GM12874 (cell line): Measurements from ENCODE around the gene RRAS2.

Source experiments
- TF ChIP-seq, protein P1 (sequence below): IDR thresholded peaks from 2 replicates; pipeline ENCODE4 v1.5.1; 2011; ENCODE audit warnings: low read depth, mild to moderate bottlenecking, control low read depth, low read length, moderate library complexity; ENCODE audit not compliant: insufficient read depth

The RRAS2 gene

DNA sequence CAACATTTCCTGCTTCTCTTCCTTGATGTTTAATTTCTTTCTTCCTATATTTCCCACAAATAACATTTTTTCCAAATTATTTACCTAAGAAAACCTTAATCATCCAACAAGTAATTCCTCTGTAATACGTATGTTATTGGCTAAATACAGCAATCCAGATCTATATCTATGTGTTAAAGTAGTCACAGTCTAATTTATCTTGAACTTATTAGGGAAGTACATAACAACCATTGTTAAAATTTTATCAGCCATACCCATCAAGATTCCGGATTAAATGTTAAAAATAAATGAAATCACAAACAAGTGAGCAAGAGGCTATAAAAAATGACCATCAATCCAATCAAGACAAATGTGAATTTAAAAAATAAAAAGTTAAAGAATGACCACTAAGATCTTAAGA lies 36.5 kb downstream of the RRAS2 start:
- TF ChIP-seq, protein P1, sequence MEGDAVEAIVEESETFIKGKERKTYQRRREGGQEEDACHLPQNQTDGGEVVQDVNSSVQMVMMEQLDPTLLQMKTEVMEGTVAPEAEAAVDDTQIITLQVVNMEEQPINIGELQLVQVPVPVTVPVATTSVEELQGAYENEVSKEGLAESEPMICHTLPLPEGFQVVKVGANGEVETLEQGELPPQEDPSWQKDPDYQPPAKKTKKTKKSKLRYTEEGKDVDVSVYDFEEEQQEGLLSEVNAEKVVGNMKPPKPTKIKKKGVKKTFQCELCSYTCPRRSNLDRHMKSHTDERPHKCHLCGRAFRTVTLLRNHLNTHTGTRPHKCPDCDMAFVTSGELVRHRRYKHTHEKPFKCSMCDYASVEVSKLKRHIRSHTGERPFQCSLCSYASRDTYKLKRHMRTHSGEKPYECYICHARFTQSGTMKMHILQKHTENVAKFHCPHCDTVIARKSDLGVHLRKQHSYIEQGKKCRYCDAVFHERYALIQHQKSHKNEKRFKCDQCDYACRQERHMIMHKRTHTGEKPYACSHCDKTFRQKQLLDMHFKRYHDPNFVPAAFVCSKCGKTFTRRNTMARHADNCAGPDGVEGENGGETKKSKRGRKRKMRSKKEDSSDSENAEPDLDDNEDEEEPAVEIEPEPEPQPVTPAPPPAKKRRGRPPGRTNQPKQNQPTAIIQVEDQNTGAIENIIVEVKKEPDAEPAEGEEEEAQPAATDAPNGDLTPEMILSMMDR, result no peak

- TF ChIP-seq, protein P1, result no peak
Measured at GRCh38 chr11:14320020-14320419, 39.0 kb downstream of the RRAS2 start.

- TF ChIP-seq, protein P1, result no peak
Measured at GRCh38 chr11:14318581-14318981, 40.4 kb downstream of the RRAS2 start.

DNA sequence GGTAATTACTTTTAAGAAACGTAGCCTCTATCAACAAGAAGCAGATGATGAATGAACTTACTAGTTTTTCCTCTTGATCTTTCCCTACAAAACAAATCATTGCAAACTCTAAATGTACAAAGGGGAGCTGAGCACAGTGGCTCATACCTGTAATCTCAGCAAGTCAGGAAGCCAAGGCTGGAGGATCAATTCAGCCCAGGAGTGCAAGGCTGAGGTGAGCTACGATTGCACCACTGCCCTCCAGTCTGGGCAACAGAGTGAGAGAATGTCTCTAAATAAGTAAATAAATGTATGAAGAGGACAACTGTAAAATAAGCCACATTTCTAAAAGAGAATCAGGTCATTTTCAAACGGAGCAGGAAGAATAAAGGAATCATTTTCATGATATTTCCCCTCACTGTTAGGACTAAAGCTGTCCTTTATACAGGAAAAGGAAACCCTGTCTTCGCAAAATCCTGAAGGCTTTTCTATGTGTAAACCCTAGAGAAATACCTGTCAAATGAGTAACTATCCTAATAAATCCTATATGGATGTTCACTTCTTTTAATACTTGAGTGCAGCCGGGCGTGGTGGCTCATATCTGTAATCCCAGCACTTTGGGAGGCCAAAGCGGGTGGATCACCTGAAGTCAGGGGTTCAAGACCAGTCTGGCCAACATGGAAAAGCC lies 41.2 kb downstream of the RRAS2 start:
- TF ChIP-seq, protein P1, result no peak

- TF ChIP-seq, protein P1, result no peak
Measured at GRCh38 chr11:14315130-14315529, 43.9 kb downstream of the RRAS2 start.

GRCh38 chr11:14314127-14314526 lies 44.9 kb downstream of the RRAS2 start:
- TF ChIP-seq, protein P1, result no peak

DNA sequence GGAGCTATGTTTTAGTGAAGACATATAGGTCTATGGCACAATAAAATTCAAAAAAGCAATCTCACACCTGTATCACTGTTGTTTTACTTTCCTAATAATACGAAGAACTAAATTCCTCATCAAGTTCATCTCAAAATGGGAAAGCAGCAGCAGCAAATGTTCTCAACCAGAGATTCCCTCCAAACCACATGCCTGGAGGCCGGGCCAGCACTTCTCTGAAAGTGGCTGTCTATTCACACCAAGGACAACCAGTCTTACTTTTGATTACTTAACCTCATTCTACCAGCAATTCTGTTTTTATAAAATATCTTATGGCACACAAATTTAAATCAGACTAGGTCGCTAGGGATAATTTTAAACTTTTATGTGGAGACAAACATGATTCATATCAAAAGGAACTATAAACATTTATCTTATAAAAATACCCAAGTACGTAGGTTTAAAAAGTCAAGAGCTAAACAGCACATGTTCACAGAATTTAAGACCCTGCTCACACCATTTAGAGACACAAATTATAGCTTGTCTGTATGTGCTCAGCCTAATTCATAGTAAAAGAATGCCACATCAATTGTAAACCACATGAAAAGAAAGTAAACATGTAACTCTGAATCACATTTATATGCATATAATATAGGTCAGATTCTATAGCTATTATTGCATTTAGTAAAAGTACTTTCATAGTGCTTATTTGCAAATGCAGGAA lies 46.1 kb downstream of the RRAS2 start:
- TF ChIP-seq, protein P1, result no peak
